ENCODE results near the gene CSTF3. TPM values are rescaled to one million over a fixed set of nuclear protein-coding genes. Genes with fewer than 3 reads are reported as not detected.

CSTF3 gene
- 25.9 to 29.8 TPM (median 27.7 TPM) in 5 replicates for total RNA-seq (2022; extraction: Qiagen RNA extraction)

GRCh38 chr11:33161120-33162005 is at the start of gene CSTF3:
CSTF3 (minus strand) TSS chr11:33161480; CDS start chr11:33161325, 155 bp downstream.

GRCh38 chr11:33039274-33040032 is 121.8 kb downstream of the CSTF3 start, which contains the start of gene TCP11L1:
TCP11L1 (plus strand) TSS chr11:33039572; CDS start chr11:33043774, 4,202 bp downstream.

Other genes with a start within 250 kb of the CSTF3 start
- 6.8 to 7.8 TPM (median 7.0 TPM) in 5 replicates for gene DEPDC7, start 145.6 kb downstream of the CSTF3 start, total RNA-seq (2022; extraction: Qiagen RNA extraction)
- 18.5 to 29.2 TPM (median 24.3 TPM) in 5 replicates for gene TCP11L1, start 121.9 kb downstream of the CSTF3 start, total RNA-seq (2022; extraction: Qiagen RNA extraction)
- 11.7 to 24.5 TPM (median 21.2 TPM) in 5 replicates for gene HIPK3, start 95.9 kb upstream of the CSTF3 start, total RNA-seq (2022; extraction: Qiagen RNA extraction)
- gene KIAA1549L, start 214.6 kb upstream of the CSTF3 start, total RNA-seq (2022; extraction: Qiagen RNA extraction): 5.2 to 9.6 TPM (median 7.8 TPM) in 5 replicates

All from A549 treated with dexamethasone at 1 μM for 4 hours (cell line).